ENCODE measurements around the gene SLC16A12. TPM values are rescaled to one million over a fixed set of nuclear protein-coding genes. Genes with fewer than 3 reads are reported as not detected.

Gene SLC16A12
- total and polyA plus RNA-seq, 11 donors = 1.7 to 6.6 (median 2.9) TPM

DNA sequence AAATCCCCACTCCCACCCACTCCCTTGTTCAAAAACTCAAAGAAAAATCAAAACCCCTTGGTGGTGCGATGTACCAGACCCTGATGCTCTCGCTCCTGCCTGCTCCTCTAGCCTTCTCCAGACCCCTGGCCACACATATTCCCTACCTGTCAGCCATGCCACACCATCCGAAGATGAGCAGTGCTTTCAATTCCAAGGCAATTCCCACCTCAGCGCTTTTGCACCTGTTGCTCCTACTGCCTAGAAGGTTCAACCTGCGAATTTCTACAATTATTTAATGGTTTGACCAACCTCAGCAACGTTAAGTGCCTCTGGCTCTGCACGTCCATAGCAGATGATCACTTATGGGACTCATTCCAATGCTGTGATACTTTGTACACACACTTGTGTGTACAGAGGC lies 11.1 kb downstream of the SLC16A12 start:
- H3K27ac ChIP-seq = peak overlapping the region in 1 of 12 donors; percentile 22
- H3K27me3 ChIP-seq = no peaks in the 10 kb centered on the region
- no peak for TF ChIP-seq POLR2A (IDR thresholded peaks at IDR 0.05)
- TF ChIP-seq CTCF (IDR thresholded peaks at IDR 0.05) = no peak
- H3K4me3 ChIP-seq = no peak overlapping the region
- 78 to 89% (median 85%) methylated on average over 7 of the region's 7 CpGs for whole genome bisulfite sequencing, 4 donors
- ATAC-seq (no peak), DNase-seq (no peak)
- no peaks in the 10 kb centered on the region for H3K36me3 ChIP-seq
- intact Hi-C loops (cut with DNase I) = no loop called here
- H3K4me1 ChIP-seq = peaks cover 0 to 32% (median 11%) of the 10 kb centered on the region in 12 donors
- H3K9me3 ChIP-seq = no peaks in the 10 kb centered on the region

DNA sequence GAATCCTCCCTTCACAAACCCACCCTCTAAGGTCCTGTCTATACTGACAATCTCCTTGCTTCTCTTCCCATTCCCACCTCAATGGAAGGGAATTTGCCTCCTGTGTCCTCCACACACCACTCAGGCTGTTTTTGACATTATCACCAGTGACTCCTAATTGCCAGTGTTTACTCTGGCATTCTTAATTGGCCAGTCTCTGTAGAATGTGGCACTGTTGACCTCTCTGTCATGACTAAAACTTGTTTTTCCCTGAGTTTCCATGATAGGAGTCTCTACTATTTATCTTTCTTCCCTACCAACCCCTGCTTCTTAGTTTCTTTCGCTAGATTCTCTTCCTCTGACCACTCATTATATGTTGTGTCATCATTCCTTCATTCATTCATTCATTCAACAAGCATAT lies 12.1 kb downstream of the SLC16A12 start:
- WGBS, 4 donors = 64 to 86% (median 79%) methylated on average over 1 of the region's 1 CpG
- H3K4me1 ChIP-seq = peaks cover under 1 to 41% (median 12%) of the 10 kb centered on the region in 12 donors
- H3K27me3 ChIP-seq = no peaks in the 10 kb centered on the region
- no peak for TF ChIP-seq CTCF (IDR thresholded peaks at IDR 0.05)
- no peak for TF ChIP-seq POLR2A (IDR thresholded peaks at IDR 0.05)
- H3K4me3 ChIP-seq = no peak overlapping the region
- intact Hi-C loops (cut with DNase I) = no loop called here
- H3K9me3 ChIP-seq = no peaks in the 10 kb centered on the region
- H3K27ac ChIP-seq = peak overlapping the region in 9 of 12 donors; percentile 5 to 92 (median 41)
- ATAC-seq (no peak), DNase-seq (no peak)
- H3K36me3 ChIP-seq = no peaks in the 10 kb centered on the region

- TF ChIP-seq CTCF (IDR thresholded peaks at IDR 0.05) = no peak
- no peak for TF ChIP-seq POLR2A (IDR thresholded peaks at IDR 0.05)
- DNase-seq (no peak), ATAC-seq (no peak)
- H3K4me3 ChIP-seq = no peak overlapping the region
- H3K4me1 ChIP-seq = peaks cover 6 to 49% (median 15%) of the 10 kb centered on the region in 12 donors
- no peaks in the 10 kb centered on the region for H3K36me3 ChIP-seq
- no peaks in the 10 kb centered on the region for H3K9me3 ChIP-seq
- H3K27ac ChIP-seq = peak overlapping the region in 9 of 12 donors; percentile 17 to 92 (median 61)
- intact Hi-C loops (cut with DNase I) = no loop called here
- H3K27me3 ChIP-seq = no peaks in the 10 kb centered on the region
- 81 to 94% (median 86%) methylated on average over 1 of the region's 1 CpG for WGBS, 4 donors
Observed at GRCh38 chr10:89522463-89522862, 12.9 kb downstream of the SLC16A12 start.

DNA sequence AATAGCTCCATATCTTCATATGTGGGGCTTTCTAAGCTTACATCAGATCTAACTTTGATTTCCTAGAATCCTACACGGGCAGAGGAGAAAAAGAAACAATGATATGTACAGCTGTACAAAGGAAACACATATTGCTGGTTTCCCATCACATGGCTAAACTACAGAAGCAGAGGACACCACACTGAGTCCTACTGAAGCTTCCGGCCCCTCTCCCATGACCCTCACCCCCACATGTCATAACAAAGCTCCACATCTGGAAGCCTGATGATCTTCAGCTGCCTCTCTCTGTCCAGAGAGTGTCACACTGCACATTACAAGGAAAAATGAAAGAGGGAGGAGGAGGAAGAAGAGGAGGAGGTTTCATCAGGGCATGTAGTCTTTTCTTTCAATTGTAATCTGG lies 14.0 kb downstream of the SLC16A12 start:
- no peak for TF ChIP-seq POLR2A (IDR thresholded peaks at IDR 0.05)
- TF ChIP-seq CTCF (IDR thresholded peaks at IDR 0.05) = no peak
- peak in 3 of 4 donors; percentile 18 to 52 (median 38) for ATAC-seq
- Histone ChIP-seq H3K4me3 (no peak overlapping the region), H3K9me3 (no peaks in the 10 kb centered on the region), H3K4me1 (peaks cover 6 to 60% (median 22%) of the 10 kb centered on the region in 12 donors), H3K27ac (peak overlapping the region in 11 of 12 donors; percentile 46 to 92 (median 64)), H3K36me3 (no peaks in the 10 kb centered on the region), H3K27me3 (no peaks in the 10 kb centered on the region)
- intact Hi-C loops (cut with DNase I) = no loop called here
- peak in 2 of 5 donors; percentile 37 to 56 for DNase-seq
- 43 to 55% (median 50%) methylated on average over 2 of the region's 2 CpGs for WGBS, 4 donors
